ENCODE results near the gene SLC45A2.

SLC45A2 gene

DNA sequence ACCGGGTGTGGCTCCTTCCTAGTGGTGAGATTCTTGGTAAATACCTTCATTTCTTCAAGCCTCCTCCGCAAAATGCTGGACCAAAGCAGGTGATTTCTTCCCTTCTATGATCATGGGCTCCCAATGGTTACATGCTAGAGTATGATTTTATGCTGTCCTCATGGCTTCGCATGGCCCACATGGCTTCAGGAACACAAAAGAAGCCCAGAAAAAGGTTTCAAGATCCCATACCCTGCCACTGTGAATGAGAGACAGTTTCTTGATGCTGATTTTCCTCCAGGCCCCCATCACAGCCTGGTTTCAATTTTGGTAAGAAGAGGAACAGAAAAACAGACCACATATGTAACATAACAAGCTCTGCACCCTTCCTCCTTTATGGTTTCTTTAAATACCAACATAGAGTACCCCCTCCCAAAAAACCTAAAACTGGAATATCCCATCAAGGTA, 50.7 kb downstream of the SLC45A2 start:
- no peaks in the 10 kb centered on the region for H3K9me3 ChIP-seq (ENCODE audit: insufficient read depth, low read length)
- H3K27ac ChIP-seq (ENCODE audit: low read depth, low read length) = no peak overlapping the region
- no peak overlapping the region for H3K9ac ChIP-seq (ENCODE audit: low read length)
- H4K20me1 ChIP-seq (ENCODE audit: low read depth, low read length) = no peaks in the 10 kb centered on the region
- no peaks in the 10 kb centered on the region for H3K9me2 ChIP-seq (replicated peaks; ENCODE audit: insufficient read depth, low read length)
- no peaks in the 10 kb centered on the region for H3K36me3 ChIP-seq (ENCODE audit: low read length)
- no peak overlapping the region for H3K4me2 ChIP-seq (ENCODE audit: low read depth, low read length, poor library complexity, severe bottlenecking)
- no peak overlapping the region for H2AFZ ChIP-seq (ENCODE audit: low read depth, low read length, severe bottlenecking)
- H3K4me3 ChIP-seq (ENCODE audit: insufficient read depth, low read length, poor library complexity, severe bottlenecking) = no peak overlapping the region
- no peaks in the 10 kb centered on the region for H3K27me3 ChIP-seq (ENCODE audit: low read length)
- H3K79me2 ChIP-seq (ENCODE audit: insufficient read depth, low read length) = no peaks in the 10 kb centered on the region
- no peaks in the 10 kb centered on the region for H3F3A ChIP-seq (ENCODE audit: insufficient read depth)
- TF ChIP-seq EZH2phosphoT487 (conservative IDR thresholded peaks at IDR 0.05; ENCODE audit: low read length) (no peak), CTCF (IDR thresholded peaks at IDR 0.05; ENCODE audit: insufficient read depth, low read length, poor library complexity, severe bottlenecking) (no peak)

DNA sequence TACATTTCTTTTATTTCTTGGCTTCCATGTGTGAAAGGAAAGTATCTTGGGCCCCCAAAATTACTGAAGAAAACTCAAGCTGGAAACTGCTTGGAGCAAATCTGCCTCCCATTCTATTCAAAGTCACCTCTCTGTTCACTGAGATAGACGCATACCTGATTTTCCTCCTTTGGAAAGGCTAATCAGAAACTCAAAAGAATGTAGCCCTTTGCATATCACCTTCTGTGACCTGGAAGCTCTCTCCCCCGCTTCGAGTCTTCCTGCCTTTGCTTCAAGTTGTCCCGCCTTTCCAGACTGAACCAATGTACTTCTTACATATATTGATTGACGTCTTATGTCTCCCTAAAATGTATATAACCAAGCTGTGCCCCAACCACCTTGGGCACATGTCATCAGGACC, 53.4 kb downstream of the SLC45A2 start:
- Histone ChIP-seq H3K9me3 (ENCODE audit: insufficient read depth, low read length) (no peaks in the 10 kb centered on the region), H3K9me2 (replicated peaks; ENCODE audit: insufficient read depth, low read length) (no peaks in the 10 kb centered on the region), H3K36me3 (ENCODE audit: low read length) (no peaks in the 10 kb centered on the region), H3K4me3 (ENCODE audit: insufficient read depth, low read length, poor library complexity, severe bottlenecking) (no peak overlapping the region), H3K9ac (ENCODE audit: low read length) (no peak overlapping the region), H4K20me1 (ENCODE audit: low read depth, low read length) (no peaks in the 10 kb centered on the region), H3K4me2 (ENCODE audit: low read depth, low read length, poor library complexity, severe bottlenecking) (no peak overlapping the region), H3K27ac (ENCODE audit: low read depth, low read length) (no peak overlapping the region), H3F3A (ENCODE audit: insufficient read depth) (no peaks in the 10 kb centered on the region), H2AFZ (ENCODE audit: low read depth, low read length, severe bottlenecking) (no peak overlapping the region), H3K79me2 (ENCODE audit: insufficient read depth, low read length) (no peaks in the 10 kb centered on the region), H3K27me3 (ENCODE audit: low read length) (no peaks in the 10 kb centered on the region)
- no peak for TF ChIP-seq CTCF (IDR thresholded peaks at IDR 0.05; ENCODE audit: insufficient read depth, low read length, poor library complexity, severe bottlenecking)
- no peak for TF ChIP-seq EZH2phosphoT487 (conservative IDR thresholded peaks at IDR 0.05; ENCODE audit: low read length)

DNA sequence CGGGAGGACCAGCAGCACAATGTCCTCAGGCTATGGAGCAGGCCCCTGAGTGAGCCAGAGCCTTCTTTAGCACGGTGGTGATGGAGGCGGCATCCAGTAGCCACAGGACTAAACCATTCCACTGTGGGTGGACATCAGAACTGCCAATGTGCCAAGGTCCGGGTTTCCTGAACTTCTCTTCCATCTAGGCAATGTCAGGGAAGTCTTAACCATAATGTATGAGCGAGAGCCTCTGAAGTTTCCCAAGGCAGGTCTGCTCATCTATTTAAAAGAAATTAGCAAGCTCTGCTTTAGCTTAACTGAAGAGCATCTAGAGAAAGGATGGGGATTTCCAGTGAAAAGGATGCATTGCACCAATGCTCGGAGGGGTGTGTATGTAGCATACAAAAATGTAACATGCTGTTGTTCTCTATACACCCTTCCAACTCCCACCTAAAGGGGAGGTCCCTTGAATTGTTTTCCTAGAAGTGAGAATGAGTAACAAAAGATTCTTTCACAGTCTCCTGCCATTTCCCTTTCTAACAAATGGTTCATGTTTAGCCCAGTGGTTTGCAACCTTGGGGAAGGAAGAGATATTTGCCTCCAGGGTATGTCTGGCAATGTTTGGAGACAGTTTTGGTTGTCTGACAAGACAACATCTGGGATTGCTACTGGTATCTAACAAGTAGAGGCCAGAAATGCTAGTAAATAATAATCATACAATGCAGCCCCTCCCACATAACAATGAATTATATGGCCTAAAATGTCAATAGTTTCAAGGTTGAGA, 54.4 kb downstream of the SLC45A2 start:
- TF ChIP-seq EZH2phosphoT487 (conservative IDR thresholded peaks at IDR 0.05; ENCODE audit: low read length) (no peak), CTCF (IDR thresholded peaks at IDR 0.05; ENCODE audit: insufficient read depth, low read length, poor library complexity, severe bottlenecking) (no peak)
- Histone ChIP-seq H3K27me3 (ENCODE audit: low read length) (no peaks in the 10 kb centered on the region), H4K20me1 (ENCODE audit: low read depth, low read length) (no peaks in the 10 kb centered on the region), H3K9me2 (replicated peaks; ENCODE audit: insufficient read depth, low read length) (no peaks in the 10 kb centered on the region), H3K9me3 (ENCODE audit: insufficient read depth, low read length) (no peaks in the 10 kb centered on the region), H3K4me3 (ENCODE audit: insufficient read depth, low read length, poor library complexity, severe bottlenecking) (no peak overlapping the region), H2AFZ (ENCODE audit: low read depth, low read length, severe bottlenecking) (no peak overlapping the region), H3K9ac (ENCODE audit: low read length) (no peak overlapping the region), H3K27ac (ENCODE audit: low read depth, low read length) (no peak overlapping the region), H3K36me3 (ENCODE audit: low read length) (no peaks in the 10 kb centered on the region), H3F3A (ENCODE audit: insufficient read depth) (no peaks in the 10 kb centered on the region), H3K4me2 (ENCODE audit: low read depth, low read length, poor library complexity, severe bottlenecking) (no peak overlapping the region), H3K79me2 (ENCODE audit: insufficient read depth, low read length) (no peaks in the 10 kb centered on the region)
